Measurements from ENCODE around the gene ATF1.

The ATF1 gene

GRCh38 chr12:50734409-50735263 lies 29.3 kb upstream of the ATF1 start:
- DNase-seq (ENCODE audit: low read depth), result peak; percentile 23
- in situ Hi-C loops (cut with HindIII; ENCODE audit: low sequenced_read_pairs), result no loop called here
- H3K4me3 ChIP-seq (ENCODE audit: low read depth, low read length), result no peak overlapping the region
- TF ChIP-seq CTCF (IDR thresholded peaks at IDR 0.05; ENCODE audit: low read depth, low read length, missing control alignments), result peak; percentile 86

- in situ Hi-C loops (cut with HindIII; ENCODE audit: low sequenced_read_pairs), result no loop called here
- no peak overlapping the region for H3K4me3 ChIP-seq (ENCODE audit: low read depth, low read length)
- TF ChIP-seq CTCF (IDR thresholded peaks at IDR 0.05; ENCODE audit: low read depth, low read length, missing control alignments), result no peak
- no peak for DNase-seq (ENCODE audit: low read depth)
Measured at GRCh38 chr12:50739611-50740010, 24.3 kb upstream of the ATF1 start.

- in situ Hi-C loops (cut with HindIII; ENCODE audit: low sequenced_read_pairs), result no loop called here
- no peak overlapping the region for H3K4me3 ChIP-seq (ENCODE audit: low read depth, low read length)
- no peak for TF ChIP-seq CTCF (IDR thresholded peaks at IDR 0.05; ENCODE audit: low read depth, low read length, missing control alignments)
- no peak for DNase-seq (ENCODE audit: low read depth)
Measured at GRCh38 chr12:50740307-50740706, 23.6 kb upstream of the ATF1 start.

- in situ Hi-C loops (cut with HindIII; ENCODE audit: low sequenced_read_pairs), result no loop called here
- no peak overlapping the region for H3K4me3 ChIP-seq (ENCODE audit: low read depth, low read length)
- TF ChIP-seq CTCF (IDR thresholded peaks at IDR 0.05; ENCODE audit: low read depth, low read length, missing control alignments), result no peak
- no peak for DNase-seq (ENCODE audit: low read depth)
Measured at GRCh38 chr12:50742776-50743175, 21.1 kb upstream of the ATF1 start.

GRCh38 chr12:50745861-50746260 lies 18.0 kb upstream of the ATF1 start:
- in situ Hi-C loops (cut with HindIII; ENCODE audit: low sequenced_read_pairs), result no loop called here
- no peak for TF ChIP-seq CTCF (IDR thresholded peaks at IDR 0.05; ENCODE audit: low read depth, low read length, missing control alignments)
- DNase-seq (ENCODE audit: low read depth), result no peak
- H3K4me3 ChIP-seq (ENCODE audit: low read depth, low read length), result no peak overlapping the region

- TF ChIP-seq CTCF (IDR thresholded peaks at IDR 0.05; ENCODE audit: low read depth, low read length, missing control alignments), result no peak
- H3K4me3 ChIP-seq (ENCODE audit: low read depth, low read length), result no peak overlapping the region
- in situ Hi-C loops (cut with HindIII; ENCODE audit: low sequenced_read_pairs), result no loop called here
- no peak for DNase-seq (ENCODE audit: low read depth)
Measured at GRCh38 chr12:50746431-50746830, 17.5 kb upstream of the ATF1 start.

Data from astrocyte of the cerebellum (primary cell).